ENCODE results near the gene JKAMP. TPM values are rescaled to one million over a fixed set of nuclear protein-coding genes. Genes with fewer than 3 reads are reported as not detected.

Gene JKAMP
- total and polyA plus RNA-seq, 2 of the 8 experiments (the other 6 are each of a cell fraction or from before 2014, with no cell fraction given) = 34.9 to 182 TPM

GRCh38 chr14:59435101-59435500, 49.2 kb upstream of the JKAMP start:
- H3K4me3 ChIP-seq (ENCODE audit: extremely low read depth in 1 of 4, insufficient read depth in 2 of 4, low read depth in 3 of 4, low read length in 4 of 4) = no peak overlapping the region

More at GRCh38 chr14:59435101-59435500, 49.2 kb upstream of the JKAMP start:
- CTCF ChIA-PET (ENCODE audit: partially characterized antibody) = interaction anchor here (0.7 to 2.0 kb wide), 6 partner anchors 9 to 310 kb away, joined by 3 to 9 read pairs (median 4); no protein-coding TSS in a partner anchor
- Histone ChIP-seq H2AFZ (ENCODE audit: low read length) (no peak overlapping the region), H3K27ac (ENCODE audit: low read depth, low read length) (no peak overlapping the region), H2AK5ac (ENCODE audit: low read depth, low read length) (no peak overlapping the region), H3K9me3 (ENCODE audit: insufficient read depth in 2 of 2, low read depth in 1 of 2, low read length in 1 of 2) (no peaks in the 10 kb centered on the region), H3K18ac (ENCODE audit: extremely low read depth, low read length) (no peak overlapping the region), H2BK12ac (ENCODE audit: low read depth, low read length) (no peak overlapping the region), H2BK120ac (replicated peaks; ENCODE audit: low read depth, low read length) (no peak overlapping the region), H4K20me1 (replicated peaks in 1 of 2; ENCODE audit: control insufficient read depth in 1 of 2, insufficient read depth in 2 of 2, low read length in 2 of 2) (no peaks in the 10 kb centered on the region), H2BK20ac (ENCODE audit: low read length) (no peak overlapping the region), H2BK15ac (ENCODE audit: low read length) (no peak overlapping the region), H3K9ac (replicated peaks in 1 of 4; ENCODE audit: extremely low read depth in 1 of 4, low read depth in 3 of 4, low read length in 3 of 4) (no peak overlapping the region), H3K56ac (replicated peaks; ENCODE audit: insufficient read length, low read depth, low read length) (no peak overlapping the region), H3K27me3 (replicated peaks in 1 of 4; ENCODE audit: control insufficient read depth in 3 of 4, extremely low read depth in 1 of 4, insufficient read depth in 3 of 4, low read length in 3 of 4) (no peaks in the 10 kb centered on the region), H3K4me1 (replicated peaks in 1 of 4; ENCODE audit: control insufficient read depth in 3 of 4, insufficient read depth in 4 of 4, low read length in 3 of 4) (no peaks in the 10 kb centered on the region), H3K79me1 (ENCODE audit: low read depth, low read length) (no peaks in the 10 kb centered on the region), H2BK5ac (ENCODE audit: low read depth, low read length) (no peak overlapping the region), H3K79me2 (ENCODE audit: control insufficient read depth in 1 of 2, insufficient read depth in 2 of 2, low read length in 2 of 2) (no peaks in the 10 kb centered on the region), H3K14ac (ENCODE audit: insufficient read length) (no peak overlapping the region), H3K4me2 (ENCODE audit: insufficient read depth in 1 of 2, low read depth in 2 of 2, low read length in 2 of 2) (no peak overlapping the region), H3K23ac (ENCODE audit: insufficient read length) (no peak overlapping the region), H4K8ac (ENCODE audit: extremely low read depth, insufficient read depth, low read length) (no peak overlapping the region), H3K36me3 (ENCODE audit: control insufficient read depth in 2 of 4, insufficient read depth in 4 of 4, low read length in 3 of 4) (no peaks in the 10 kb centered on the region), H4K91ac (replicated peaks; ENCODE audit: insufficient read length, low read length) (no peak overlapping the region), H3K4ac (replicated peaks; ENCODE audit: insufficient read length, low read depth, low read length) (no peak overlapping the region), H4K5ac (ENCODE audit: insufficient read length, low read depth, low read length) (no peak overlapping the region), H3K23me2 (ENCODE audit: low read depth, low read length) (no peaks in the 10 kb centered on the region)
- DNase-seq (ENCODE audit: low read depth in 1 of 2, low spot score in 2 of 2) (no peak), FAIRE-seq (no peak)
- POLR2A ChIA-PET (ENCODE audit: partially characterized antibody) = interaction anchor here (0.9 kb wide), 1 partner anchor 28 kb away, joined by 3 read pairs; no protein-coding TSS in a partner anchor
- TF ChIP-seq HDAC6 (IDR thresholded peaks at IDR 0.05; ENCODE audit: low read depth, low read length) (no peak), SIN3A (conservative IDR thresholded peaks at IDR 0.05 in 1 of 2, IDR thresholded peaks at IDR 0.05 in 1 of 2; ENCODE audit: low read depth in 1 of 2, low read length in 2 of 2) (no peak), E2F6 (IDR thresholded peaks at IDR 0.05) (no peak), TBP (IDR thresholded peaks at IDR 0.05; ENCODE audit: low read depth, low read length) (no peak), SP2 (IDR thresholded peaks at IDR 0.05; ENCODE audit: low read length) (no peak)
- WGBS, 2 experiments (ENCODE audit: extremely low coverage in 1 of 2, insufficient coverage in 1 of 2, insufficient read length in 1 of 2, insufficient replicate concordance in 2 of 2, low coverage in 1 of 2, low lambda C conversion rate in 2 of 2, missing lambda C conversion rate in 1 of 2) = 90% methylated on average over 3 of the region's 3 CpGs; no CpG with 5 or more reads in 1 of the 2 experiments

Data from H1 (cell line).